Measurements from ENCODE around the gene FBXO31.
A peak's percentile ranks its signal among the peaks of the same experiment; 100 is the strongest.

FBXO31 gene, protein sequence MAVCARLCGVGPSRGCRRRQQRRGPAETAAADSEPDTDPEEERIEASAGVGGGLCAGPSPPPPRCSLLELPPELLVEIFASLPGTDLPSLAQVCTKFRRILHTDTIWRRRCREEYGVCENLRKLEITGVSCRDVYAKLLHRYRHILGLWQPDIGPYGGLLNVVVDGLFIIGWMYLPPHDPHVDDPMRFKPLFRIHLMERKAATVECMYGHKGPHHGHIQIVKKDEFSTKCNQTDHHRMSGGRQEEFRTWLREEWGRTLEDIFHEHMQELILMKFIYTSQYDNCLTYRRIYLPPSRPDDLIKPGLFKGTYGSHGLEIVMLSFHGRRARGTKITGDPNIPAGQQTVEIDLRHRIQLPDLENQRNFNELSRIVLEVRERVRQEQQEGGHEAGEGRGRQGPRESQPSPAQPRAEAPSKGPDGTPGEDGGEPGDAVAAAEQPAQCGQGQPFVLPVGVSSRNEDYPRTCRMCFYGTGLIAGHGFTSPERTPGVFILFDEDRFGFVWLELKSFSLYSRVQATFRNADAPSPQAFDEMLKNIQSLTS

DNA sequence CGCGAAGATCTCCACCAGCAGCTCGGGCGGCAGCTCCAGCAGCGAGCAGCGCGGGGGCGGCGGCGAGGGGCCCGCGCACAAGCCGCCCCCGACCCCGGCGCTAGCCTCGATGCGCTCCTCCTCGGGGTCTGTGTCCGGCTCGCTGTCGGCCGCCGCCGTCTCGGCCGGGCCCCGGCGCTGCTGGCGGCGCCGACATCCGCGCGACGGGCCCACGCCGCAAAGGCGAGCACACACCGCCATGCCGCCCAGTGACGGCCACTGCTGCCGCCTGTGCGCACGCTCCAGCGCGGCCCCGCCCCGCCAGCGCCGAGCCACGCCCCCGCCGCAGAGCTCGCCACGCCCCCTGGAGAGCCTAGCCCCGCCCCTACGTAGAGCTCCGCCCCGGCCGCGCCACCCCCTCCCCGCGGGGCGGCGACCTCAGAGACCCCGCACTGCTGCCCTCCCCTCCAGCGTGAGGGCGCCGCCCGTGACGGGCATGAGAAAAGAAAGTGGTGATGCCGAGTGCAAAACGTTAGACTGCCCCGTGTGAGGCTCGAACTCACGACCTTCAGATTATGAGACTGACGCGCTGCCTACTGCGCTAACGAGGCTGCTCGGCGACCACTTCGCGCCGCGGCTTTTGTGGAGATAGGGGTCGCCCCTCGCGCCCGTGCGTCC lies at the start of gene FBXO31:
Gene FBXO31 (minus strand): TSS at position 272 of the 657 bp plus-strand sequence. CDS start 32 bp downstream, at position 240.
- peak; percentile 87 to 90 (median 89) for DNase-seq (ENCODE audit: low read depth in 3 of 3)

DNA sequence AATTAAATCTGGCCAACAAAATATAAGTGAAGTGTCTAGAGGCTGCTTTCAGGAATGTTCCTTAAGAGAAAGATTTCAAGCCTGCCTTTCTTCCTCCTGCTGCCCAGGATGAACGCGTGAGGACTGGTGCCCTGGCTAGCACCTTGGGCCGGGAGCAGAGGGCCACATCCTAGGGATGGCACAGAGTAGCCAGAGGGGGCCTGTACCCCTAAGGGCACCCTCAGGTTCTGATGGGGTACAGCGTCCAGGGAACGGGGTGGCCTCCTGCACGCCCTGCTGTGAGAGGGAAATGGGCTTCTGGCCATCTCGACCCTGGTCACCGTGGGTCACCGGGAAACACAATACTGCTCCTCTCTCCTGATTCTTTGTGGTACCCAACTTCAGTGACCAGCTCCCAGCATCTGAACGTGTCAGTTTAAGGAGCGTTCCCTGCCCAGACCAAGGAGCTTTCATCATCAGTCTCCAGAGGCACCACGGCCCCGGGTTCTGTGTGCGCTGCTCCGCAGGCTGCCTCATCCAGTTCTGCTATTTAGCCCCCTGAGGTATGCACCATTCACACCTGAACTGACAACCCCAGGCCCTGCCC lies 48.8 kb upstream of the FBXO31 start:
- DNase-seq (ENCODE audit: low read depth in 3 of 3): no peak

DNA sequence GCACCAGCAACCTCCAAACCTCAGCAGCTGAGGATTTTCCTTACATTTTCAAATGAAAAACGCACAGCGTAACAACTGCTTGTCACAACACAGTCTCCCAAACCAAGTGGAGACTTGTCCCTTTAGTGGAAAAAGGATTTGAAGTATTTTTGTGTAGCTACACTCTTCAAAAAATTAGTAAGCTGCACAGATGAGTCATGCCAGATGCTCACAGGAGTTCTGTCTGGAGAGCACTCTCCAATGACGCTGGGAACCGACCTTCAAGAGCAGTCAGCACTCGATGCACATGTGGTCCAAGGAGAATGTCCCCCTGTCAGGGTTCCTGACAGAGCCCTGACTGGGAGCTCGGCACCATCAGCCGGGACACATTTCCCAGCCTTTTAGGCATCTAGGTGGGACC lies 48.4 kb upstream of the FBXO31 start:
- no peak for DNase-seq (ENCODE audit: low read depth in 3 of 3)

DNA sequence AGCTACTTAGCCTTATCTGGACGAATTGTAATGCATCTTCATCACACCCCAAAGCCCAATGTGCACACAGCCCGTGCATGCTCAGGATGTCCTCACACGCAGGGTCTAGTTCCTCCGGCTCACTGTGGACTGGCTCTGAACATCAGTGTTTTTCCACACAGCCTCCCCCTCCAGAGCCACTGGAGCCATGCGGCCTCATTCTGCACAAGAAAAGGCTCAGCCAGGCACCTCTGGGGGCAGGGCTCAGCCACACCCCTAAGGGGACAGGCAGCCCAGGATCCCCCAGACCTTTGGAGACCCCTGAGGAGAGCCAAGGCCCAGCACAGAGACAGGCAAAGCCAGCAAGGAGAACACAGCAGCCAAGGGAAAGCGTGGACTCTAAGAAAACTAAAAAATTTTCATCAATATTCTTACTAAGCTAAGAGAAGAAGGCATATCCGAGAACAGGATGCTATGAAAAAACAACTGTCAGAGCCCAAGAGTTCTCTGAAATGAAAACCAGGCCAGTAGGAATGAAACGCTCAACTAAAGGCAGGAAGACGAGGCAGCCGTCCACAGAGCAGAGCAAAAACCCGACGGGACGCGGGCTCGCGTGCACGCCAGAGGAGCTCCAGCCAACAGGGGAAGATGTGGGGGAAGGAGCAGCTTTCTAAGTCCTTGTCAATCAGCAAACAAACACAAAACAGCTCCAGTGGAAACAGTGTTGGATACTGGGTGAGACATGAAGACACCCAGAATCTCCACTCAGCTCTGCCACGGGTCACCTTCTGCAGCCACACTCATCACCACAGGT lies 43.0 kb upstream of the FBXO31 start:
- no peak for DNase-seq (ENCODE audit: low read depth in 3 of 3)

DNA sequence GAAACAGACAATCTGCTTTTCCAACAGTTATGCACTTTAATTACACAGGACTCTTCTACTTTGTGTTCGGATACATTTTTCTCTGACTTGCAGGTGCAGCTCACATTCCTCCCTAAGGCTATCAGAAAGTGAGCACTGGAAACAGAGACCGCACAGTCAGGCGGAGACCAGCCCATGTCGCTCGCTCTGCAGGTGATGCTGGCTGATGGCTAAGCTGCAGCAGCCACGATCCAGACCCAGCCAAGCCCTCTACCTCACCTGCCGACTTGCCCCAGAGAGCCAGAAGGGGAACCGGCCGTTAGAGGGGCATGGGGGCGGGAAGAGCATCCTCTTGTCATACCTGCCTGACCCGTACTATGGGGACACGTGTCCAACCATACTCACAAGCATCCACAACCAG lies 42.4 kb upstream of the FBXO31 start:
- DNase-seq (ENCODE audit: low read depth in 3 of 3): no peak

GRCh38 chr16:87424266-87424665 lies 40.7 kb upstream of the FBXO31 start:
- no peak for DNase-seq (ENCODE audit: low read depth in 3 of 3)

GRCh38 chr16:87423429-87423828 lies 39.9 kb upstream of the FBXO31 start:
- no peak for DNase-seq (ENCODE audit: low read depth in 3 of 3)

DNA sequence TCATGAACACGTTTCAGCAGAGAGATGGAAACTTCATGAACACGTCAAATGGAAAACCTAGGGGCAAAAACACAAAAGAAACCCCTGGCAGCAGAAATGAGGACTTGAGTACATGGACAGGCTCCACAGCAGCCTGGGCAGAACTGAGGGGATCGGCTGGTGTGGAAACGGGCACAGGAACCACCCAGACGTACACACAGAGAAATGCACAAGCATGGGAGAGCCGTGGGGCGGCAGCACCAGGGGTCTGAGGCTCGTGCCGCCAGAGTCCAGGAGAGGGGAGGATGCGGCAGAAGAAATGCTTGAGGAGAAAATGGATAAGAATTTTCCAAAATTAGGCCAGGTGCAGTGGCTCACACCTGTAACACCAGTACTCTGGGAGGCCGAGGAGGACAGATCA lies 38.5 kb upstream of the FBXO31 start:
- DNase-seq (ENCODE audit: low read depth in 3 of 3): no peak

GRCh38 chr16:87421003-87421912 lies 37.7 kb upstream of the FBXO31 start:
- DNase-seq (ENCODE audit: low read depth in 3 of 3): no peak

- no peak for DNase-seq (ENCODE audit: low read depth in 3 of 3)
Observed at GRCh38 chr16:87420026-87421002, 36.7 kb upstream of the FBXO31 start.

GRCh38 chr16:87418644-87419043 lies 35.1 kb upstream of the FBXO31 start:
- DNase-seq (ENCODE audit: low read depth in 3 of 3): no peak

DNA sequence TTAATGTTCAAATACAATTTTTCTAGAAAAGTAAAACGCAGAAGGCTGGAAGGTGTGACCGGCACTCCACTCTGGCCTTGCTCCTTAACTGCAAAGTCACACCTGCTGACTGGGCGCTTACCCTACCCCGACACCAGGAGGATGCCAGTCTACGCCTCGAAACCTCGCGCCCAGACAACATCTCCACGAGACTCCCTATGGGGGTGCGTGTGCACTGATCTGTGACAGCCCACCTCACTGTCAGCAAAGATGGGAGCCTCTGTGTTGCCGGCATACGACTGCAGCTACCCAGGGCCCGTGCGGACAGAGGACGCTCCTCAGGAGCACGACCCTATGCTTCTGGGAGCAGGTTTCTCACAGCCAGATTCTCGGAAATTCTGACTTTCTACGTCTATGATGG lies 34.6 kb upstream of the FBXO31 start:
- DNase-seq (ENCODE audit: low read depth in 3 of 3): no peak

- DNase-seq (ENCODE audit: low read depth in 3 of 3): no peak
Observed at GRCh38 chr16:87417528-87417910, 33.9 kb upstream of the FBXO31 start.

- peak in 1 of 3 experiments; percentile 20 for DNase-seq (ENCODE audit: low read depth in 3 of 3)
Observed at GRCh38 chr16:87416826-87417527, 33.4 kb upstream of the FBXO31 start.

DNA sequence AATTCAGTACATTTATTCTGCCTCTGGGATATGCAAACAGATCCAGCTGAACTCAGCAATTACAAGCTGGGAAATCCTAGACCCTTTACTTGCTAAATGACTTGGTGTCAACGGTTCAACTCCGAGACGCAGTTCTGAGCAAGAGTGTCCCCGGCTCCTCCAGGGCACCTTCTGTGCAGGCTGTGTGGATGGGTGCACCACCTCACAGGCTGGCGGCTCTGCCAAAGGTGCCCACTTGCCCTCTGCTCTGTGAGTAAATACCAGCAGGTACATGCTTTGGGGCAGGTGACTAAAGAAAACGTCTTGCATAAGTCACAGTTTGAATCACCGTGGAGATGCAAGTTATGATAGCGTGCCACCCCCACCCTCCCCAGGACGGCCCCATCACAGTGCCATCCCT lies 31.9 kb upstream of the FBXO31 start:
- no peak for DNase-seq (ENCODE audit: low read depth in 3 of 3)

- no peak for DNase-seq (ENCODE audit: low read depth in 3 of 3)
Observed at GRCh38 chr16:87414251-87414680, 30.7 kb upstream of the FBXO31 start.

DNA sequence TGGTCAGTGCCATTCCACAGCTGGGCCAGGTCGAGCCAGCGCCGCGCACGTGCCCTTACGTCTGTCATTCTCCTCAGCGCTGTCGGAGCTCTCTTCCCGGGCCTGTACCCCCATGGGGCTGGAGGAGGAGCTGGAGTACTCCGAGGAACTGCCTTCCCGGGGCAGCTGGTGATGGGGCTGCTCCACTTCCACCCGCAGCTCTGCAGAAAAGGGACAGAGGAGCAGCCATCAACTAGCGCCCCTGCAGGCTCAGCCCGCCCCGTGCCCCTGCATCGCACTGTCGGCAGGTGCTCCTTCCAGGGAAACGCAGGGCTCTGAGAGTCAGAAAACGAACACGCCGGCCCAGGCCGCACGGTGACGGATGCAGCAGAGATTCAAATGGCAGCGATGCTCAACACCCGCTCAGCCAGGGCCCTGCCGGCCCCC lies 29.4 kb upstream of the FBXO31 start:
- DNase-seq (ENCODE audit: low read depth in 3 of 3): no peak

- no peak for DNase-seq (ENCODE audit: low read depth in 3 of 3)
Observed at GRCh38 chr16:87412371-87412995, 28.9 kb upstream of the FBXO31 start.
